ENCODE results near the gene TAX1BP1.
"Not testable (repeated sequence)": the region's sequence is repeated elsewhere in the genome, so short reads cannot be mapped to it uniquely, and the experiment has no call there.

The TAX1BP1 gene

DNA sequence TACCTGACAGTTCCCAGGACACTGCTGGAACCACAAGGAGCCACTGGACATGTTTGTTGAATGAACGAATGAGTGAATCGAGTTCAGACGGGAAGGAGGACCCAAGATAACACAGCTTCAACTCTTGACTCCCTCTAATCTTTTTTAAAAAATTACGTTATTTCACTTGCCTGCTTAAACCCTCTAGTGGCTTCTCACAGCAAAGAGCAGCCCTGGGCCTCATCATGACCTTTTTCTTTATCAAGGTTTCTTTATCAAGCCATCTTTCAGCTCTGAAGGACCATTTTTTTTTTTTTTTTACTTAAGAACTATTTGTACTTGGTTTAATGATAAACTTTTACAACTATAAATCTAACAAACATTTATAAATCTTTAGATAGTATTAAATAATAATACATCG, 110.6 kb downstream of the TAX1BP1 start:
- no peak overlapping the region for H3K4me3 ChIP-seq (ENCODE audit: low read depth, low read length)
- no peak for TF ChIP-seq CTCF (IDR thresholded peaks at IDR 0.05; ENCODE audit: borderline replicate concordance, insufficient read depth, low read depth, low read length)

DNA sequence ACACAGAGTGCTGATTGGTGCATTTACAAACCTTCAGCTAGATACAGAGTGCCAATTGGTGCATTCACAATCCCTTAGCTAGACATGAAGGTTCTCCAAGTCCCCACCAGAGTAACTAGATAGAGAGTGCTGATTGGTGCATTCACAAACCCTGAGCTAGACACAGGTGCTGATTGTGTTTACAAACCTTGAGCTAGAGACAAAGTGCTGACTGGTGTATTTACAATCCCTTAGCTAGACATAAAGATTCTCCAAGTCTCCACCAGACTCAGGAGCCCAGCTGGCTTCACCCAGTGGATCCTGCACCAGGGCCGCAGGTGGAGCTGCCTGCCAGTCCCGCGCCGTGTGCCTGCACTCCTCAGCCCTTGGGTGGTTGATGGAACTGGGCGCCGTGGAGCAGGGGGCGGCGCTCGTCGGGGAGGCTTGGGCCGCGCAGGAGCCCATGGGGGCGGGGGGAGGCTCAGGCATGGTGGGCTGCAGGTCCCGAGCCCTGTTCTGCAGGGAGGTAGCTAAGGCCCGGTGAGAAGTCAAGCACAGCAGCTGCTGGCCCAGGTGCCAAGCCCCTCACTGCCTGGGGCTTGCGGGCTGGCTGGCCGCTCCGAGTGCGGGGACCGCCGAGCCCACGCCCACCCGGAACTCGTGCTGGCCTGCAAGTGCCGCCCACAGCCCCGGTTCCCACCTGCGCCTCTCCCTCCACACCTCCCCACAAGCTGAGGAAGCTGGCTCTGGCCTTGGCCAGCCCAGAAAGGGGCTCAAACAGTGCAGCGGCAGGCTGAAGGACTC, 116.9 kb downstream of the TAX1BP1 start:
- H3K4me3 ChIP-seq (ENCODE audit: low read depth, low read length): not testable (repeated sequence)

DNA sequence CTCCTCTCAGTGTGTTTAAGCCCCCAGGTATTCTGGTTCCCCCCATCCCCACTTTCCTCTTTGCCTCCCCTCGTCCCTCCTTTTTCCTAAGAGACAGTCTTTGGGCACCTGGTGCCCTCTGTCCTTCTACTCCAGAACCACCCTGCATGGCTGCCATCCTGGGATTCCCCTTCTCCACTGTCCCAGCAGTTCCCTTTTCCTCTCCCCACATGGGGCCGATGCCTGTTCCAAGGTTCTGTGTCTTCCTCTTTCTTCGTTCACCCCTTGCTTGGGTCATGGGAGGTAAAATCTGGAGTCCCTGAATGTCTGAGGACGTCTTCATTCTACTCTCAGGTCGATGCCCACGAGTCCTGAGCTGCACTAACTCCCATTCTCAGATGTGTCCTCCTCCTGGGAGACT, 120.8 kb downstream of the TAX1BP1 start:
- TF ChIP-seq CTCF (IDR thresholded peaks at IDR 0.05; ENCODE audit: borderline replicate concordance, insufficient read depth, low read depth, low read length): no peak
- H3K4me3 ChIP-seq (ENCODE audit: low read depth, low read length): no peak overlapping the region

- TF ChIP-seq CTCF (IDR thresholded peaks at IDR 0.05; ENCODE audit: borderline replicate concordance, insufficient read depth, low read depth, low read length): no peak
- H3K4me3 ChIP-seq (ENCODE audit: low read depth, low read length): no peak overlapping the region
These were observed 121.8 kb downstream of the TAX1BP1 start for GRCh38 chr7:27861747-27862146.

- no peak overlapping the region for H3K4me3 ChIP-seq (ENCODE audit: low read depth, low read length)
- TF ChIP-seq CTCF (IDR thresholded peaks at IDR 0.05; ENCODE audit: borderline replicate concordance, insufficient read depth, low read depth, low read length): no peak
These were observed 123.9 kb downstream of the TAX1BP1 start for GRCh38 chr7:27863880-27864279.

- H3K4me3 ChIP-seq (ENCODE audit: low read depth, low read length): no peak overlapping the region
- TF ChIP-seq CTCF (IDR thresholded peaks at IDR 0.05; ENCODE audit: borderline replicate concordance, insufficient read depth, low read depth, low read length): no peak
These were observed 126.3 kb downstream of the TAX1BP1 start for GRCh38 chr7:27866256-27866655.

- no peak for TF ChIP-seq CTCF (IDR thresholded peaks at IDR 0.05; ENCODE audit: borderline replicate concordance, insufficient read depth, low read depth, low read length)
- H3K4me3 ChIP-seq (ENCODE audit: low read depth, low read length): no peak overlapping the region
These were observed 127.1 kb downstream of the TAX1BP1 start for GRCh38 chr7:27866828-27867672.
